PFSK-1 (cell line): ENCODE results near the gene PRSS3.

Experiments used
- FOXP2 ChIP-seq: optimal IDR thresholded peaks from 2 replicates; pipeline ENCODE3; 2011; ENCODE audit warnings: borderline replicate concordance, control low read depth, inconsistent platforms; ENCODE audit not compliant: insufficient read depth; ENCODE audit errors: extremely low read length, extremely low read depth
- POLR2AphosphoS5 ChIP-seq: IDR thresholded peaks from 2 replicates; pipeline ENCODE4 v1.6.1; 2012; ENCODE audit warnings: low read depth, mild to moderate bottlenecking, control low read depth, low read length, moderate library complexity
- REST ChIP-seq, 2 experiments: IDR thresholded peaks; 2 replicates each; pipeline versions ENCODE4 v1.6.1 to v1.8.0; 2011 to 2012; ENCODE audit warnings: low read depth in 2 of 2, low read length in 2 of 2, control low read depth in 1 of 2, inconsistent platforms in 1 of 2, mild to moderate bottlenecking in 1 of 2, moderate library complexity in 1 of 2; ENCODE audit not compliant: insufficient read depth in 1 of 2
- SIN3A ChIP-seq: IDR thresholded peaks from 2 replicates; pipeline ENCODE4 v1.6.1; 2012; ENCODE audit warnings: mild to moderate bottlenecking, low read length, moderate library complexity, borderline replicate concordance; ENCODE audit not compliant: insufficient read depth
- TAF1 ChIP-seq: IDR thresholded peaks from 2 replicates; pipeline ENCODE4 v1.6.1; 2012; ENCODE audit warnings: low read length, control low read depth, borderline replicate concordance; ENCODE audit not compliant: insufficient read depth

DNA sequence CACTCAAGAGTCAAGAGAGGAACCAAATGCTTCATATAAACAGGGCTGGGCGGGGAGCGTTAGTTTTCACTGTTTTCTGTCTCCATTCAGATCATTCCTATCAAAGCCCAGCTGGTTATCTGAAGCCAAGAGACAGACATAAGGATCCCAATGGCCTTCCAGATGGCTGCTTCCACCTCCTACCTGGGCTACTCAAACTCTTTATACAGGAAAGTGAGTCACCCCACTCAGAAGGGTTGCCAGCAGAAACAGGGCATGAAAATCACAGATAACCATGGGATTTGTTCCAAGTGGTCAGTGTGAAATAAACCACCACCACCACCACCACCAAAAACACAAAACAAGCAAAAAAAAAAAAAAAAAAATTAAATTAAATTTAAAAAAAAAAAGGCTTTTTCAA lies 5.5 kb downstream of the PRSS3 start:
- no peak for TF ChIP-seq POLR2AphosphoS5
- no peak for TF ChIP-seq SIN3A
- no peak for TF ChIP-seq FOXP2
- no peak for TF ChIP-seq REST (IDR thresholded peaks at IDR 0.05; ENCODE audit: insufficient read depth in 1 of 2, low read depth in 2 of 2, low read length in 2 of 2)
- TF ChIP-seq TAF1, result no peak
